ENCODE data around the gene NRSN2.
"Not testable (repeated sequence)": the region's sequence is repeated elsewhere in the genome, so short reads cannot be mapped to it uniquely, and the experiment has no call there.

NRSN2 gene

GRCh38 chr20:354298-354977 lies 7.5 kb downstream of the NRSN2 start:
- DNase-seq (ENCODE audit: low read depth, low spot score) = no peak

DNA sequence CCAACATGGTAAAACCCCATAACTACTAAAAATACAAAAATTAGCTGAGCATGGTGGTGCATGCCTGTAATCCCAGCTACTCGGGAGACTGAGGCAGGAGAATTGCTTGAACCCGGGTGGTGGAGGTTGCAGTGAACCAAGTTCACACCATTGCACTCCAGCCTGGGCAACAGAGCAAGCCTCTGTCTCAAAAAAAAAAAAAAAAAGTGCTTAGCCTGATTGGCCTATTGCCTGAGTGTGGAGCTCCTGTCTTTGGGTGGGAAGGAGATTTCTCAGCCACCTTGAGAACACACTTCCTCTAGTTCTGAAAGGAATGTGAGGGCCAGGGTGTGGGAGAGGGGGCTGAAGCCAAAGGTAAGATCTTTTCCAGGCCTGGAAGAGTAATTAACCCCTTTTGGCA lies 9.2 kb downstream of the NRSN2 start:
- DNase-seq (ENCODE audit: low read depth, low spot score) = not testable (repeated sequence)

DNA sequence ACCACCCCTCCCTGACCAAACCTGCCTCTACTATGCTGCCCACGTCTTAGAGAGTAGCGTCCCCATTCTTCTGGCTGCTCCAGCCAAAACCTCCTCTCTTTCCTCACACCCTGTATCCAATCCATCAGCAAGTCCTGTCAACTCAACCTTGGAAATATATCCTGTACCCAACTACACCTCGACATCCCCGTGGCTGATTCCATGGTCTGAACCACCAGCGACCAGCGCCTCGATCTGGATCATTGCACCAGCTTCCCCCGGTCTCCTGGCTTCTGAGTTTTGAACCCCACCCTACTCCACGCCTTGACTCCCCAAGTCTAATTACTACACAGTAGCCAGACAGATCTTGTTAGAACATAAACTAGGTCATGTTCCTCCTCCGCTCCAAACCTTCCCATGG lies 9.8 kb downstream of the NRSN2 start:
- DNase-seq (ENCODE audit: low read depth, low spot score) = no peak

- no peak for DNase-seq (ENCODE audit: low read depth, low spot score)
Measured at GRCh38 chr20:358891-359555, 12.1 kb downstream of the NRSN2 start.

DNA sequence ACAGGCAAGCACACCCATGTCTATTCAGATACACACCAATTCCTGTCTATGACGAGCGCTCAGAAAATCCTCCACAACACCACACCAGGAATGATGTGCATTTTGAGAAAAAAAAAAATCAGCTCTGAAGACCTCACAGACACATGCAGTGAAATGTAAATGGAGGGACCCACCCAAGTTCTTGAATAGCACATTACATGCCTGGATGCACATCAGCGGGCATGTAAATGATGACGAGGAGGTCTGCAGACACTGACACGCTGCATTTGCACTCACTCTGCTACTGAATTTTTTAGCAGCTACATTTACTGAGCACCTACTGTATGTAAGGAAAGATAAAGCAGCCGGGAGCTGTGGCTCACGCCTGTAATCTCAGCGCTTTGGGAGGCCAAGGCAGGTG lies 14.7 kb downstream of the NRSN2 start:
- DNase-seq (ENCODE audit: low read depth, low spot score) = no peak

- no peak for DNase-seq (ENCODE audit: low read depth, low spot score)
Measured at GRCh38 chr20:362271-363254, 15.7 kb downstream of the NRSN2 start.

GRCh38 chr20:363319-364078 lies 16.6 kb downstream of the NRSN2 start:
- no peak for DNase-seq (ENCODE audit: low read depth, low spot score)

DNA sequence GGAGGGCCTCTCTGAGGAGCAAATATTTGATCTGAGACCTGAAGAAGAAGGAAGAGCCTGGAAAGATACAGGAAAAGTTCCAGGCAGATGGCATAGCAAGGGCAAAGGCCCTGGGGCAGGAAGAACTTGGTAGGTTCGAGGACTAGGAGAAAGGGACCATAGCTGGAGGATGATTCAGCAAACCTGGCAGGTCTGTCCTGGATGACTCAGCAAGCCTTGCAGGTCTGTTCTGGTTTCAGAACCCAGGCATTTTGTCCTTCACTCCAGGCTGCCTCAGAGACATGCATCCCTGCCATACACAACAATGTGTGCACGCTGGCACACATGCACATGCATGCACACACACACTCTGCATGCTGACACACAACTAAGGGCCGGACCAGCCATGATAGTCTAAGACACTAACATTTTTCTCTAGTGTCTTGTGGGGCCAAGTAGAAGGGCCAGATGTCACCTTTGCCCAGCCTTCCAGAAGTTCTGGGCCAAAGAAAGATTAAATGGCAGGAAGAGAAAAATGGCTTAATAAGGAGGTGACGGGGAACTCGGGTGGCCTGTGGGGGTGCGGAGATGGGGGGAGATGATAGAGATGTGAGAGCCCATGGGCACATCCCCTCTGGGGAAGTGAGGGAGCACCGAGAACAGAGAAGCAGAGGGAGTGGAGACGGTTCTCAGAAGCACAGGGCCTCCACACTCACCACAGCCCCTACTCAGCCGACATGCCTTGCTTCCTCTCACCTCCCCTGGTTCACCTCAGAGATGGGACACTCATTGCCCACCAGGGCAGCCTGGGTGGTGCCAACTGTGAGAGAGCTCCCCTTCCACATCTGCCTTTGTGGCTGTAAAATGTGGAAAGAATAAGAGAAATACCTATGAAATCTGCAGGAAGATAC lies 18.2 kb downstream of the NRSN2 start:
- DNase-seq (ENCODE audit: low read depth, low spot score) = no peak

DNA sequence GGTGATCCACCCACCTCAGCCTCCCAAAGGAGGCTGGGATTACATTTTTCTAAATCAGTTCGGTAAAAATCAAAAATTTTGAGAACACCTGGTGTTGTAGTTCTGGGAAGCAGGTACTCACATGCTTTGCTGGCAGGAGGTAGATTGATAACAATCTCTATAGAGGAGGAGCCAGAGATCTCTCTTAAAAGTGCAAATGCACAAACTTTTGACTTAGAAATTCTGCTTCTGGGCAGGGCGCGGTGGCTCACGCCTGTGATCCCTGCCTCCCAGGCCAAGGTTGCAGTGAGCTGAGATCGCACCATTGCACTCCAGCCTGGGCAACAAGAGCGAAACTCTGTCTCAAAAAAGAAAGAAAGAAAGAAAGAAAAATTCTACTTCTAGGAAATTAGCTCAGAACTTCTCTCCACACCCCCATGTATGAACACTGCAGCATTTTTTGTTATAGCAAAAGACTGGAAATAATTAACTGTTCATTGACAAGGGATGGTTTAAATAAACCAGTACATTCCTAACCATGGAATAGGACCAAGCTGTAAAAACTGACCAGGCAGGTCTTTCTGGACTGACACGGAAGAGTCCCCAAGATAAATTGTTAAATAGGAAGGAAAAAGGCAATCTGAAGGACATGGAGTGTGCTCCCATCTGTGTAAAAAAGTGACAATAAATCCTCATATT lies 19.3 kb downstream of the NRSN2 start:
- DNase-seq (ENCODE audit: low read depth, low spot score) = no peak

- DNase-seq (ENCODE audit: low read depth, low spot score) = no peak
Measured at GRCh38 chr20:366719-367485, 20.0 kb downstream of the NRSN2 start.

DNA sequence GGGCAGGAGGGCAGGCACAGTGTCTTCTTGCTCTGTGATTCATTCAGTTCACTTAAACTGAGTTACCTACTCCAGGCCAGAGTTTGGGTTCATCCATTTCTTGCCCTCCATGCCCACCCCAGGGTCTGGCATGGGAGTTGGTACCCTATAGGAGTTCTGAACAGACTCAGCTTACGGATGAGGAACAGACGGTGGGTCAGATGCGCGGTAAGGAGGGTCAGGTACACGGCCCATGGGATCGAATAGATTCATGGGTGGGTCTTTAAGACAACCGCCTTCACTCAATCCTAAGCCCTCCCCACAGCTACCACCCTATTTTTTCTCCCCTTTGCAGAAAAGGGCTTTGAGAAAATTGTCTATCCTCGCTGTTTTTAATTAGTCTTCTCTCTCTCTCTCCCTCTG lies 20.6 kb downstream of the NRSN2 start:
- no peak for DNase-seq (ENCODE audit: low read depth, low spot score)

- no peak for DNase-seq (ENCODE audit: low read depth, low spot score)
Measured at GRCh38 chr20:368915-369314, 22.0 kb downstream of the NRSN2 start.

- DNase-seq (ENCODE audit: low read depth, low spot score) = no peak
Measured at GRCh38 chr20:370151-370600, 23.3 kb downstream of the NRSN2 start.

DNA sequence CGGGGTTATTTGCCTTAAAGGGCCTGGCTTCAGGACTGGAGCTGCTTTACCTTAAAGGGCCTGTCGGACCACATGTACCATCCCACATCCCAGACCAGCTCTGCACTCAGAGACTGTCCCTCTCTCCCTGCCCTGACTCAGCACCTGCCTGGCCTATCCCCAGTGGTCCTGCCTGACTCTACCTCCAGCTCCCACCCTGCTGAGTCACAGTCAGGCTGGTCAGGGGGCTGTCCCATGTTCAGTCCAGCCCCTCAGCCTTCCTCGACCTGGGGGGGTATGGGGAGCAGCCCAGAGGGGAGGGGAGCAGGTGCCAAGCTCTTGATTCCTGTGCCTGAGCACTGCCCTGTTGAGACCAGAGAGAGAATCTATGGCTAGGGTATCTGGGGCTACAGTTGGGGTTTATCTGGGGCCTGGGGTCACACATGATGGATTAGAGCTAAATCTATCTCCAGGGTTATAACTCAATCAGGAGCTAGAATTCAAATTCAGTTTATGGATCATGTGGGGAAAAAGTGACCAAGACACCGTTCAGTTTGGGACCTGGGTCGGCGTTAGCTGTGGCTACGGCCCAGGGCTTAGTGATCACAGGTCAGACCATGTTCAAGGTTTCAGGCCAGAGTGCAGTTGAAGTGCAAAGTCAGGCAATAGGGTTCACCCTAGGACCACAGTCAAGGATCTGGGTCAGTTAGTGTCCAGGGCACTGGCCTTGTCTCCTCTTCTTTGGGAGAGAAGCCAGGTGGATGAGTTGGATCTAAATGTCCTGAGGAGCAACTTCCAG lies 24.3 kb downstream of the NRSN2 start:
- no peak for DNase-seq (ENCODE audit: low read depth, low spot score)

GRCh38 chr20:371755-372542 lies 25.0 kb downstream of the NRSN2 start:
- DNase-seq (ENCODE audit: low read depth, low spot score) = no peak

- not testable (repeated sequence) for DNase-seq (ENCODE audit: low read depth, low spot score)
Measured at GRCh38 chr20:372543-373082, 25.7 kb downstream of the NRSN2 start.

GRCh38 chr20:373171-373890 lies 26.4 kb downstream of the NRSN2 start:
- no peak for DNase-seq (ENCODE audit: low read depth, low spot score)

Data from iPS DF 19.7 (cell line).